Coronary artery (tissue), 2 donors: ENCODE results near the gene USH1G.

ENCODE experiments used
- DNase-seq: peaks from one replicate; pipeline ENCODE4 v3.0.0-alpha.2; 2017; ENCODE audit warnings: low spot score
- H3K27ac ChIP-seq, 2 donors: fragments of 200-600 bp; sonication (generic); one replicate each; pipeline ENCODE4 v1.5.1; 2016 to 2019
- H3K4me3 ChIP-seq: fragments of 200-600 bp; sonication (generic); 2 replicates; pipeline ENCODE4 v1.5.1; 2016; ENCODE audit warnings: mild to moderate bottlenecking, moderate library complexity
- CTCF ChIP-seq: fragments of 200-600 bp; sonication (generic); IDR thresholded peaks from one replicate; pipeline ENCODE4 v1.5.1; 2019; ENCODE audit warnings: antibody characterized with exemption

Gene USH1G

GRCh38 chr17:74937064-74938051 is 14.3 kb upstream of the USH1G start:
- DNase-seq: no peak
- TF ChIP-seq CTCF: no peak
- no peak overlapping the region for H3K4me3 ChIP-seq
- H3K27ac ChIP-seq: no peak overlapping the region

- Histone ChIP-seq H3K4me3 (peak overlapping the region; percentile 10), H3K27ac (no peak overlapping the region)
- no peak for TF ChIP-seq CTCF
- no peak for DNase-seq
Measured at GRCh38 chr17:74936470-74936799, 13.4 kb upstream of the USH1G start.

GRCh38 chr17:74935585-74936469 is 12.8 kb upstream of the USH1G start, which contains the start of gene OTOP3:
TSS of gene OTOP3 (plus strand) at chr17:74935898. CDS start at chr17:74935922, 24 bp downstream.
- no peak within 1 kb of the TSS for H3K27ac ChIP-seq
- no peak for DNase-seq
- peak within 1 kb of the TSS; percentile 10 for H3K4me3 ChIP-seq
- no peak for TF ChIP-seq CTCF

GRCh38 chr17:74935048-74935447 is 12.0 kb upstream of the USH1G start:
- no peak overlapping the region for H3K27ac ChIP-seq
- DNase-seq: no peak
- no peak for TF ChIP-seq CTCF
- H3K4me3 ChIP-seq: no peak overlapping the region

GRCh38 chr17:74930535-74931036 is 7.5 kb upstream of the USH1G start:
- H3K27ac ChIP-seq: no peak overlapping the region
- no peak for DNase-seq
- no peak overlapping the region for H3K4me3 ChIP-seq
- no peak for TF ChIP-seq CTCF

GRCh38 chr17:74928786-74929185 is 5.7 kb upstream of the USH1G start:
- DNase-seq: no peak
- Histone ChIP-seq H3K4me3 (no peak overlapping the region), H3K27ac (no peak overlapping the region)
- TF ChIP-seq CTCF: no peak
